ENCODE results near the gene TCN2. TPM values are rescaled to one million over a fixed set of nuclear protein-coding genes. Genes with fewer than 3 reads are reported as not detected.
A peak's percentile ranks its signal among the peaks of the same experiment; 100 is the strongest.

TCN2 gene
- total RNA-seq, 5 donors from 2014 or later (not counting 1 experiment from before 2014, with no cell fraction given) = 0.26 to 0.65 (median 0.57) TPM

GRCh38 chr22:30596886-30597285 lies 10.1 kb upstream of the TCN2 start:
- no peak for DNase-seq
- Histone ChIP-seq H3K27ac (ENCODE audit: low read length) (no peak overlapping the region), H3K36me3 (ENCODE audit: control insufficient read depth in 2 of 2, extremely low read depth in 1 of 2, insufficient read depth in 1 of 2, low read length in 1 of 2) (no peaks in the 10 kb centered on the region), H3K4me1 (ENCODE audit: control insufficient read depth in 1 of 2, extremely low read depth in 1 of 2, insufficient read depth in 2 of 2, low read length in 2 of 2) (peaks cover 2 to 5% of the 10 kb centered on the region in 2 experiments), H3K4me3 (ENCODE audit: control insufficient read depth in 1 of 2, extremely low read depth in 1 of 2, low read length in 1 of 2) (no peak overlapping the region), H3K9me3 (no peaks in the 10 kb centered on the region), H3K27me3 (replicated peaks in 1 of 2; ENCODE audit: control insufficient read depth in 2 of 2, extremely low read depth in 1 of 2, insufficient read depth in 2 of 2, low read length in 1 of 2) (peaks cover 0 to 11% of the 10 kb centered on the region in 2 experiments)
- ATAC-seq (replicated peaks in 1 of 4) = no peak
- Mint-ChIP-seq H3K36me3 (no peaks in the 10 kb centered on the region), H3K4me1 (peaks cover 0 to under 1% (median under 1%) of the 10 kb centered on the region in 3 donors), H3K27ac (no peak overlapping the region), H3K27me3 (peaks cover 0 to 2% of the 10 kb centered on the region in 2 donors), H3K9me3 (no peaks in the 10 kb centered on the region), H3K4me3 (no peak overlapping the region)
- WGBS (ENCODE audit: insufficient coverage) = 87% methylated on average over 26 of the region's 29 CpGs
- CTCF ChIA-PET = interaction anchor here in 1 of 2 donors (0.7 kb wide), 1 partner anchor 837 kb away, joined by 3 read pairs; no protein-coding TSS in a partner anchor
- POLR2A ChIA-PET = no interaction called here

GRCh38 chr22:30598986-30599385 lies 8.0 kb upstream of the TCN2 start:
- Mint-ChIP-seq H3K27ac (no peak overlapping the region), H3K36me3 (no peaks in the 10 kb centered on the region), H3K4me3 (no peak overlapping the region), H3K4me1 (peaks cover 0 to 4% (median 2%) of the 10 kb centered on the region in 3 donors), H3K9me3 (no peaks in the 10 kb centered on the region), H3K27me3 (peaks cover 0 to 3% of the 10 kb centered on the region in 2 donors)
- Histone ChIP-seq H3K36me3 (ENCODE audit: control insufficient read depth in 2 of 2, extremely low read depth in 1 of 2, insufficient read depth in 1 of 2, low read length in 1 of 2) (no peaks in the 10 kb centered on the region), H3K4me1 (ENCODE audit: control insufficient read depth in 1 of 2, extremely low read depth in 1 of 2, insufficient read depth in 2 of 2, low read length in 2 of 2) (no peaks in the 10 kb centered on the region), H3K9me3 (no peaks in the 10 kb centered on the region), H3K27ac (ENCODE audit: low read length) (no peak overlapping the region), H3K4me3 (ENCODE audit: control insufficient read depth in 1 of 2, extremely low read depth in 1 of 2, low read length in 1 of 2) (no peak overlapping the region), H3K27me3 (replicated peaks in 1 of 2; ENCODE audit: control insufficient read depth in 2 of 2, extremely low read depth in 1 of 2, insufficient read depth in 2 of 2, low read length in 1 of 2) (peaks cover 0 to 6% of the 10 kb centered on the region in 2 experiments)
- DNase-seq (no peak), ATAC-seq (replicated peaks in 1 of 4) (no peak)
- POLR2A ChIA-PET = no interaction called here
- CTCF ChIA-PET = interaction anchor here in 1 of 2 donors (0.6 kb wide), 1 partner anchor 72 kb away, joined by 3 read pairs; no protein-coding TSS in a partner anchor
- WGBS (ENCODE audit: insufficient coverage) = 94% methylated on average over 2 of the region's 3 CpGs

GRCh38 chr22:30600921-30601320 lies 6.1 kb upstream of the TCN2 start:
- H3K4me1 Mint-ChIP-seq = peaks cover 7 to 12% (median 9%) of the 10 kb centered on the region in 3 donors

GRCh38 chr22:30601464-30601863 lies 5.5 kb upstream of the TCN2 start:
- POLR2A ChIA-PET = interaction anchor here in 1 of 2 donors (0.7 kb wide), 1 partner anchor 34 kb away, joined by 9 read pairs; the partner anchor contains the start of gene SLC35E4
- WGBS (ENCODE audit: insufficient coverage) = 75% methylated on average over 1 of the region's 5 CpGs
- no peak for ATAC-seq (replicated peaks in 1 of 4)

More at GRCh38 chr22:30600921-30601320, 6.1 kb upstream of the TCN2 start:
- H3K4me3 ChIP-seq (ENCODE audit: control insufficient read depth in 1 of 2, extremely low read depth in 1 of 2, low read length in 1 of 2) = no peak overlapping the region
- no peak for ATAC-seq (replicated peaks in 1 of 4)
- H3K27me3 ChIP-seq (replicated peaks in 1 of 2; ENCODE audit: control insufficient read depth in 2 of 2, extremely low read depth in 1 of 2, insufficient read depth in 2 of 2, low read length in 1 of 2) = no peaks in the 10 kb centered on the region
- 60% methylated on average over 1 of the region's 3 CpGs for WGBS (ENCODE audit: insufficient coverage)
- POLR2A ChIA-PET = no interaction called here
- DNase-seq = no peak
- Mint-ChIP-seq H3K4me3 (no peak overlapping the region), H3K27me3 (peaks cover 0 to 2% of the 10 kb centered on the region in 2 donors), H3K27ac (no peak overlapping the region), H3K36me3 (no peaks in the 10 kb centered on the region), H3K9me3 (no peaks in the 10 kb centered on the region)
- no peak overlapping the region for H3K27ac ChIP-seq (ENCODE audit: low read length)
- peaks cover 0 to 2% of the 10 kb centered on the region in 2 experiments for H3K4me1 ChIP-seq (ENCODE audit: control insufficient read depth in 1 of 2, extremely low read depth in 1 of 2, insufficient read depth in 2 of 2, low read length in 2 of 2)
- CTCF ChIA-PET = interaction anchor here (0.6 to 0.9 kb wide), 5 partner anchors 9 to 834 kb away, joined by 3 read pairs; partner anchors contain the start of gene PES1 (in 1 of the 2)
- no peaks in the 10 kb centered on the region for H3K36me3 ChIP-seq (ENCODE audit: control insufficient read depth in 2 of 2, extremely low read depth in 1 of 2, insufficient read depth in 1 of 2, low read length in 1 of 2)
- H3K9me3 ChIP-seq = no peaks in the 10 kb centered on the region

GRCh38 chr22:30602049-30602448 lies 4.9 kb upstream of the TCN2 start:
- no peak overlapping the region for H3K27ac ChIP-seq (ENCODE audit: low read length)
- ATAC-seq (replicated peaks in 1 of 4) = peak in 1 of 4 experiments; percentile 67
- Mint-ChIP-seq H3K36me3 (no peaks in the 10 kb centered on the region), H3K9me3 (no peaks in the 10 kb centered on the region), H3K27me3 (peaks cover 0 to 2% of the 10 kb centered on the region in 2 donors), H3K4me1 (peaks cover 15 to 21% (median 18%) of the 10 kb centered on the region in 3 donors), H3K27ac (no peak overlapping the region), H3K4me3 (no peak overlapping the region)
- H3K27me3 ChIP-seq (replicated peaks in 1 of 2; ENCODE audit: control insufficient read depth in 2 of 2, extremely low read depth in 1 of 2, insufficient read depth in 2 of 2, low read length in 1 of 2) = peaks cover 0 to 5% of the 10 kb centered on the region in 2 experiments
- H3K4me3 ChIP-seq (ENCODE audit: control insufficient read depth in 1 of 2, extremely low read depth in 1 of 2, low read length in 1 of 2) = no peak overlapping the region
- H3K4me1 ChIP-seq (ENCODE audit: control insufficient read depth in 1 of 2, extremely low read depth in 1 of 2, insufficient read depth in 2 of 2, low read length in 2 of 2) = peaks cover under 1 to 12% of the 10 kb centered on the region in 2 experiments
- no CpG with 5 or more reads among the region's 3 CpGs for WGBS (ENCODE audit: insufficient coverage)
- H3K36me3 ChIP-seq (ENCODE audit: control insufficient read depth in 2 of 2, extremely low read depth in 1 of 2, insufficient read depth in 1 of 2, low read length in 1 of 2) = no peaks in the 10 kb centered on the region
- POLR2A ChIA-PET = interaction anchor here in 1 of 2 donors (0.7 kb wide), 1 partner anchor 34 kb away, joined by 9 read pairs; the partner anchor contains the start of gene SLC35E4
- CTCF ChIA-PET = interaction anchor here in 1 of 2 donors (0.6 to 0.7 kb wide), 3 partner anchors 12 to 992 kb away, joined by 3 to 4 read pairs (median 4); no protein-coding TSS in a partner anchor
- DNase-seq = peak in 2 of 35 experiments; percentile 2 to 54
- H3K9me3 ChIP-seq = no peaks in the 10 kb centered on the region

More at GRCh38 chr22:30601464-30601863, 5.5 kb upstream of the TCN2 start:
- H3K4me3 Mint-ChIP-seq = no peak overlapping the region
- Histone ChIP-seq H3K9me3 (no peaks in the 10 kb centered on the region), H3K4me1 (ENCODE audit: control insufficient read depth in 1 of 2, extremely low read depth in 1 of 2, insufficient read depth in 2 of 2, low read length in 2 of 2) (peaks cover 0 to 7% of the 10 kb centered on the region in 2 experiments), H3K4me3 (ENCODE audit: control insufficient read depth in 1 of 2, extremely low read depth in 1 of 2, low read length in 1 of 2) (no peak overlapping the region), H3K36me3 (ENCODE audit: control insufficient read depth in 2 of 2, extremely low read depth in 1 of 2, insufficient read depth in 1 of 2, low read length in 1 of 2) (no peaks in the 10 kb centered on the region), H3K27me3 (replicated peaks in 1 of 2; ENCODE audit: control insufficient read depth in 2 of 2, extremely low read depth in 1 of 2, insufficient read depth in 2 of 2, low read length in 1 of 2) (peaks cover 0 to 2% of the 10 kb centered on the region in 2 experiments), H3K27ac (ENCODE audit: low read length) (no peak overlapping the region)
- CTCF ChIA-PET = interaction anchor here in 1 of 2 donors (0.6 to 0.7 kb wide), 3 partner anchors 11 to 992 kb away, joined by 3 to 4 read pairs (median 3); no protein-coding TSS in a partner anchor
- H3K4me1 Mint-ChIP-seq = peaks cover 10 to 17% (median 14%) of the 10 kb centered on the region in 3 donors
- H3K9me3 Mint-ChIP-seq = no peaks in the 10 kb centered on the region
- H3K27me3 Mint-ChIP-seq = peaks cover 0 to 2% of the 10 kb centered on the region in 2 donors
- no peak for DNase-seq
- no peaks in the 10 kb centered on the region for H3K36me3 Mint-ChIP-seq
- H3K27ac Mint-ChIP-seq = no peak overlapping the region

- H3K9me3 Mint-ChIP-seq = no peaks in the 10 kb centered on the region
- ATAC-seq (replicated peaks in 1 of 4) (no peak), DNase-seq (no peak)
- H3K36me3 ChIP-seq (ENCODE audit: control insufficient read depth in 2 of 2, extremely low read depth in 1 of 2, insufficient read depth in 1 of 2, low read length in 1 of 2) = no peaks in the 10 kb centered on the region
- peaks cover 4 to 21% of the 10 kb centered on the region in 2 experiments for H3K4me1 ChIP-seq (ENCODE audit: control insufficient read depth in 1 of 2, extremely low read depth in 1 of 2, insufficient read depth in 2 of 2, low read length in 2 of 2)
- H3K36me3 Mint-ChIP-seq = no peaks in the 10 kb centered on the region
- H3K9me3 ChIP-seq = no peaks in the 10 kb centered on the region
- H3K4me3 Mint-ChIP-seq = no peak overlapping the region
- WGBS (ENCODE audit: insufficient coverage) = 100% methylated on average over 2 of the region's 3 CpGs
- H3K4me1 Mint-ChIP-seq = peaks cover 20 to 29% (median 24%) of the 10 kb centered on the region in 3 donors
- H3K27me3 ChIP-seq (replicated peaks in 1 of 2; ENCODE audit: control insufficient read depth in 2 of 2, extremely low read depth in 1 of 2, insufficient read depth in 2 of 2, low read length in 1 of 2) = peaks cover 0 to 11% of the 10 kb centered on the region in 2 experiments
- CTCF ChIA-PET = interaction anchor here in 1 of 2 donors (0.6 kb wide), 1 partner anchor 14 kb away, joined by 3 read pairs; no protein-coding TSS in a partner anchor
- H3K27me3 Mint-ChIP-seq = peaks cover 0 to 2% of the 10 kb centered on the region in 2 donors
- H3K27ac ChIP-seq (ENCODE audit: low read length) = no peak overlapping the region
- POLR2A ChIA-PET = no interaction called here
- no peak overlapping the region for H3K27ac Mint-ChIP-seq
- H3K4me3 ChIP-seq (ENCODE audit: control insufficient read depth in 1 of 2, extremely low read depth in 1 of 2, low read length in 1 of 2) = no peak overlapping the region
These were observed 3.2 kb upstream of the TCN2 start for GRCh38 chr22:30603801-30604200.
